Lower leg skin (tissue), 4 donors: ENCODE data around the gene FGF9. TPM values are rescaled to one million over a fixed set of nuclear protein-coding genes. Genes with fewer than 3 reads are reported as not detected.

Source experiments
- DNase-seq, 2 donors: peaks; one replicate each; pipeline ENCODE4 v3.0.0-alpha.2; 2019; ENCODE audit warnings: low spot score in 2 of 2
- H3K4me3 ChIP-seq: fragments of 200-600 bp; sonication (generic); 2 replicates; pipeline ENCODE4 v1.5.1; 2017; ENCODE audit warnings: mild to moderate bottlenecking, low read depth; ENCODE audit not compliant: poor library complexity, severe bottlenecking
- POLR2A ChIP-seq, 2 donors: fragments of 450-650 bp; IDR thresholded peaks; one replicate each; pipeline ENCODE4 v1.6.1; 2016 to 2017; ENCODE audit warnings: antibody characterized with exemption in 2 of 2, mild to moderate bottlenecking in 1 of 2, moderate library complexity in 1 of 2
- WGBS, 2 donors: methylation state at CpG; one replicate each; pipeline ENCODE4 v1.1.5; 2018; 5-methylcytosine and 5-hydroxymethylcytosine counted together
- intact Hi-C: fragments of 100-400 bp; cut with DNase I; formaldehyde crosslinking; loops from one replicate; pipeline ENCODE4 v1.15.0; 2023; ENCODE audit warnings: low total_unique reads
- total RNA-seq, 4 donors: library from RNA; depleted of rRNA; stranded (reverse); fragments of >200 nt; gene quantifications; one replicate each; pipeline ENCODE4 v1.1.0, GENCODE V29; 2016
- TF ChIP-seq, protein P1 (sequence below), 3 donors: fragments of 450-650 bp; IDR thresholded peaks; one replicate each; pipeline ENCODE4 v1.5.1; 2016; ENCODE audit warnings: antibody characterized with exemption in 3 of 3, mild to moderate bottlenecking in 3 of 3, moderate library complexity in 2 of 3

The FGF9 gene
- total RNA-seq, 4 donors from 2014 or later, result 0.13 to 0.25 (median 0.15) TPM; not detected in 1

- WGBS, 2 donors, result 79 to 83% methylated on average over 7 of the region's 7 CpGs
- no peak for DNase-seq
- intact Hi-C loops, result no loop called here
- TF ChIP-seq POLR2A (IDR thresholded peaks at IDR 0.05), result no peak
- TF ChIP-seq, protein P1, sequence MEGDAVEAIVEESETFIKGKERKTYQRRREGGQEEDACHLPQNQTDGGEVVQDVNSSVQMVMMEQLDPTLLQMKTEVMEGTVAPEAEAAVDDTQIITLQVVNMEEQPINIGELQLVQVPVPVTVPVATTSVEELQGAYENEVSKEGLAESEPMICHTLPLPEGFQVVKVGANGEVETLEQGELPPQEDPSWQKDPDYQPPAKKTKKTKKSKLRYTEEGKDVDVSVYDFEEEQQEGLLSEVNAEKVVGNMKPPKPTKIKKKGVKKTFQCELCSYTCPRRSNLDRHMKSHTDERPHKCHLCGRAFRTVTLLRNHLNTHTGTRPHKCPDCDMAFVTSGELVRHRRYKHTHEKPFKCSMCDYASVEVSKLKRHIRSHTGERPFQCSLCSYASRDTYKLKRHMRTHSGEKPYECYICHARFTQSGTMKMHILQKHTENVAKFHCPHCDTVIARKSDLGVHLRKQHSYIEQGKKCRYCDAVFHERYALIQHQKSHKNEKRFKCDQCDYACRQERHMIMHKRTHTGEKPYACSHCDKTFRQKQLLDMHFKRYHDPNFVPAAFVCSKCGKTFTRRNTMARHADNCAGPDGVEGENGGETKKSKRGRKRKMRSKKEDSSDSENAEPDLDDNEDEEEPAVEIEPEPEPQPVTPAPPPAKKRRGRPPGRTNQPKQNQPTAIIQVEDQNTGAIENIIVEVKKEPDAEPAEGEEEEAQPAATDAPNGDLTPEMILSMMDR (IDR thresholded peaks at IDR 0.05), result no peak
- no peak overlapping the region for H3K4me3 ChIP-seq
Observed at GRCh38 chr13:21685485-21686064, 14.7 kb downstream of the FGF9 start.

DNA sequence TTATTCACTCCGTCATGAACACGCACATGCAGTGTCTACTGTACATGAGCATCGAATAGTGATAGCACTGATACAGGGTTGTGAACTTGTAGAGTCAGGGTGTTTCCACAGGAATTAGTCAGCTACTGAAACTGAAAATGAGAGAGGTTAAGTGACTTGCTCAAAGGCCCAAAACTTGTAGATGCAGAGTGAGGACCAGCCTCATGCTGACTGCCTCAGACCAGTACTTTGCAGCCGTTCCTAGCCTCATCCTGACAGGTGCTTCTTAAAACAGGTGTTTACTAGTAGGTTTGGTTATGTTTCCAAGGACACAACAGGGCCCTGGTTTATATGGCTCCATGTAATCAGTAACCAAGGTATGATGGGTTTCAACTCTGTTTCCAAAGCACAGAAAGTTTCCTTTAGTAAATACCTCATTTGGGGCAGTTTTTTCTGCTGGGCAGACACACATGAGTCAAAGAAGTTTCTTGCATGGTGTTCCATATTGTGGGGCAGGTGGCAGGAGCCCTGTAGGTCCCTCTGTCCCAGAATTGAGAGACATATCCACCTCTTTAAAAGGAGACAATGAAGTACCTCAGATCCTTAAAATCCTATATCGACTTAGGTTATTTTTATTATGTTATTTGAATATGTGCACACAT is 16.0 kb downstream of the FGF9 start:
- intact Hi-C loops, result no loop called here
- H3K4me3 ChIP-seq, result no peak overlapping the region
- TF ChIP-seq, protein P1 (IDR thresholded peaks at IDR 0.05), result no peak
- no peak for TF ChIP-seq POLR2A (IDR thresholded peaks at IDR 0.05)
- WGBS, 2 donors, result 80 to 85% methylated on average over 5 of the region's 5 CpGs
- no peak for DNase-seq

GRCh38 chr13:21688056-21688455 is 17.2 kb downstream of the FGF9 start:
- no peak overlapping the region for H3K4me3 ChIP-seq
- TF ChIP-seq, protein P1 (IDR thresholded peaks at IDR 0.05), result no peak
- no peak for TF ChIP-seq POLR2A (IDR thresholded peaks at IDR 0.05)
- WGBS, 2 donors, result 52 to 53% methylated on average over 8 of the region's 8 CpGs
- no peak for DNase-seq
- intact Hi-C loops, result no loop called here

- intact Hi-C loops, result no loop called here
- 88 to 92% methylated on average over 6 of the region's 6 CpGs for WGBS, 2 donors
- no peak for DNase-seq
- no peak overlapping the region for H3K4me3 ChIP-seq
- TF ChIP-seq, protein P1 (IDR thresholded peaks at IDR 0.05), result no peak
- no peak for TF ChIP-seq POLR2A (IDR thresholded peaks at IDR 0.05)
Observed at GRCh38 chr13:21689097-21689496, 18.2 kb downstream of the FGF9 start.

DNA sequence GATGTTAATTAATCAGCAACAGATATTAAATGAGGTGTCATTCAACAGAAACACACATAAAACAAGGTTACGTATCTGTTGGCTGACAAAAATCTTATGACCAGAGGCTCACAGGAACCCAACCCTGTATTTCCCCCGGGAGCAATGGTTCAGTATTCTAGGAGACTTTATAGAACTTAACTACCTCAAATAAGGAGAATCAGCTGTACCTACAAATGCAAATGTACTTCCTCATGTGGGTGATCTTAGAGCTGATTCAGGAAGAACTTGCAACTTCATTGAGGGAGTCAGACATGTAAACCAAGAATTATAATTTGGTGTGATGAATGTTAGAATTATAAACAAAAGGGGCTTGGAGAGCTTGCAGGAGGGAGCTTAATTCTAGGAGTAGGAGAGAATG is 20.1 kb downstream of the FGF9 start:
- WGBS, 2 donors, result 82 to 83% methylated on average over 2 of the region's 2 CpGs
- H3K4me3 ChIP-seq, result no peak overlapping the region
- DNase-seq, result no peak
- intact Hi-C loops, result no loop called here
- TF ChIP-seq POLR2A (IDR thresholded peaks at IDR 0.05), result no peak
- TF ChIP-seq, protein P1 (IDR thresholded peaks at IDR 0.05), result no peak
